Measurements from ENCODE around the gene MDH2. TPM values are rescaled to one million over a fixed set of nuclear protein-coding genes. Genes with fewer than 3 reads are reported as not detected.
"Not testable (repeated sequence)": the region's sequence is repeated elsewhere in the genome, so short reads cannot be mapped to it uniquely, and the experiment has no call there.

Gene MDH2
- total RNA-seq, 1 donor from 2014 or later: 639 TPM

- intact Hi-C loops (cut with DNase I): no loop called here
- DNase-seq: no peak
- ATAC-seq (ENCODE audit: poor library complexity): no peak
Observed at GRCh38 chr7:76091506-76091905, 43.6 kb downstream of the MDH2 start.

DNA sequence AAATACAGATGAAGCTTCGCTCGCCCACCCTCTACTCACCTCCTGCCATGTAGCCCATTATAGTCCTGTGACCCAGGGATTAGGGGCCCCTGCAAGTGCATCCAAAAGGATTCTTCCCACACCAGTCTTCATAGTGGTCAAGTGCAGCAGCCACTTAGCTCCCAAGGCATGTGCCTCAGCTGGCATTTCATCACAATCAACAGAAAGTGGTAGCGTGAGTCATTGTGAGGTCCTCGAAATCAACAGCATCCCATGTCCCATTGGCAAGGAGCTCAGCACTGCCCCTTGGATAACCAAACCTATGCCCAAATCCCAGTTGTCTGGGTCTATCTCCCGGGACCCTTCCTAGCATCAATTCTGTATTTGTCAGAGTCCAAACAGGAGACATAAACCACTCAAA, 45.6 kb downstream of the MDH2 start:
- intact Hi-C loops (cut with DNase I); ATAC-seq (ENCODE audit: poor library complexity); DNase-seq: not testable (repeated sequence)

DNA sequence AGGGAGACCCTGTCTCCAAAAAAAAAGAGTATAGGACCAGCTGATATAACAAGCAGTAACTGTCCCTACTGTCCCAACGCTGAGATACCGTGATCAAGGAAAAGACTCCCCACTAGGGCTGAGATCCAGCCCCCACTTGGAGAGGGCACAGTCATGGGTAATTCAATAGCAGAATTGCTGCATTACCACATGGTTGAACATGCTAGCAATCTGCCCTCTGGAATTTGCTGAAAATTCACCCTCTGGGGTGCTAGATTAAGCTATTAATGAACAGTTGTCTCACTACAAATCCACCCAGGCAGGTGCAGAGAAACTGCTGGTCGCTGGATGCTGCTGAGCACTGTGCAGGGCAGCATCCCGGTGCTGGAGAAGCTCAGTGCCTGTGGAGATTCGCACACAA, 46.4 kb downstream of the MDH2 start:
- intact Hi-C loops (cut with DNase I); DNase-seq; ATAC-seq (ENCODE audit: poor library complexity): not testable (repeated sequence)

- ATAC-seq (ENCODE audit: poor library complexity) (no peak), DNase-seq (no peak)
- intact Hi-C loops (cut with DNase I): no loop called here
Observed at GRCh38 chr7:76095908-76096307, 48.0 kb downstream of the MDH2 start.

- ATAC-seq (ENCODE audit: poor library complexity); intact Hi-C loops (cut with DNase I); DNase-seq: not testable (repeated sequence)
Observed at GRCh38 chr7:76101693-76102437, 54.0 kb downstream of the MDH2 start.

DNA sequence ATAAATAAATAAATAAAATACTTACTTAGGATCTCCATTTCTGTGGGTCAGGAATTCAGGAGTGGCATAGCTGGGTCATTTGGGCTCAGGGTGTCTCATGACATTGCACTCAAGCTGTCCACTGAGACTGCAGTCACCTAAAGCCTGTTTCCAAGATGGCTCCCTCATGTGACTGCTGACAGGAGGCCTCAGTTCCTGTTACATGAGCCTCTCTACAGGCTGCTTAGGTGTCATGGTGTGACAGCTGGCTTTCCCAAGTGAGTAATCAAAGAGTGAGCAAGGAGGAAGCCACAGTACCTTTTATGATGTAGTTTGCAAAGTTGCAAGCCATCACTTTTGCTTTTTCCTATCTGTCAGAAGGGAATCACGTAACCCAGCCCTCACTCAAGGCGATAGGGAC, 55.9 kb downstream of the MDH2 start:
- intact Hi-C loops (cut with DNase I); DNase-seq; ATAC-seq (ENCODE audit: poor library complexity): not testable (repeated sequence)

DNA sequence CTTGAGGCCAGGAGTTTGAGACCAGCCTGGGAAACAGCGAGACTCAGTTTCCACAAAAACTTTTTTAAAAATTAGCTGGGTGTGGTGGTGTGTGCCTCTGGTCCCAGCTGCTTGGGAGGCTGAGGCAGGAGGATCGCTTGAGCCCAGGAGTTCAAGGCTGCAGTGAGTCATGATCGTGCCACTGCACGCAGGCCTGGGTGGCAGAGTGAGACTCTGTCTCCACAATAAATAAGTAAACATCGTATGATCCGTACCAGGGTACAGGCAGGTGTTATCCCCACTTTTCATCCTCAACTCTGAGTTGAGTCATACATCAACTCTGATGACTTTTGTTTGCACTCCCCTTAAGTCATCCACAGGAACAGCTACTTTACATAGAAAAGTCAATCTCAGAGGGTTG, 58.2 kb downstream of the MDH2 start:
- DNase-seq; intact Hi-C loops (cut with DNase I); ATAC-seq (ENCODE audit: poor library complexity): not testable (repeated sequence)

DNA sequence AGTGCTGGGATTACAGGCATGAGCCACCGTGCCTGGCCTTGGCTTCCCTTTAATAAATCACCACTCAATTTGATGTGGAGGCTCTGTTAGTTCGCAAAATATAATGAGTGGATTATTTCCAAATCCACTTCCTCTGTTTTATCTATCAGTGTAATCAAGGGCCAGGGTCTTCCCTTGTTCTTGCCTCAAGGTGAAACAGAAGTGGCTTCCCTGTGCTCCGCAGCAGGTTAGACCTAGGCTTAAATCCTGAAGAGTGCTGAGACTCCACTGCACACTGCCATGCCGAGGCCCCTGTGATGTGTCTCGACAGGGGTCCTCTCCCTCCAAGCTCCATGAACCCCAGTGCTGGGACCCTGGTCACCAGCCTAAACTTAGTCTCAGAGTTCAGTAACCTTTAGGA, 59.0 kb downstream of the MDH2 start:
- no peak for DNase-seq
- ATAC-seq (ENCODE audit: poor library complexity): no peak
- intact Hi-C loops (cut with DNase I): no loop called here

- intact Hi-C loops (cut with DNase I): no loop called here
- peak; percentile 58 for ATAC-seq (ENCODE audit: poor library complexity)
- DNase-seq: peak; percentile 46
Observed at GRCh38 chr7:76108540-76109233, 60.8 kb downstream of the MDH2 start.

DNA sequence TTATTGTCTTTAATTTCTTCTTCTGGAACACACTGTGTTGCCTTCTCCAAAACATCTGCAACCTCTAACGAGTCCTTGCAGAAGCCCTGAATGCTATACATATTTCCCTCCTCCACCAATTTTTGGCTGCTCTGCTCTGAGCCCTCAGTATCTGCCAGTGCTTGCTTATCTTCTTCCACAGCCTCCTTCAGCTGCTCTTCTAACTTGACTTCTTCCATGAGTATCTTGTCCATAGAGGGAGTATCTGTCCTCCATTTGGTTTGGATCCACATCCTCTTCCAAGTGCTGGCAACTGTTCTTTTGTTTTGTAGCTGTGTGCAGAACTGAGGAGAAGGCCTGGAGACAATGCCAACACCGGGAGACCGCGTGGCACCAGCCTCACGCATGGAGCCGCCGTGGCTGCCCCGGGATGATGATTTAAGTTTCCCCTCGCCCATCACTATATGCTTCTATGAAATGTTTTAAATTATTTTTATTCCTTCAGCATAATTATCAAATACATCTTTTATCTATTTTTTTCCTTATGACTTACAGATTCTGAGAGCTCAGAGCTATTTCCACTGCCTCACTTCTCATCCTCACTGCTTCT, 65.2 kb downstream of the MDH2 start:
- DNase-seq; ATAC-seq (ENCODE audit: poor library complexity); intact Hi-C loops (cut with DNase I): not testable (repeated sequence)

- DNase-seq; ATAC-seq (ENCODE audit: poor library complexity); intact Hi-C loops (cut with DNase I): not testable (repeated sequence)
Observed at GRCh38 chr7:76114742-76115141, 66.8 kb downstream of the MDH2 start.

Other genes starting within 250 kb of the MDH2 start
- gene CCL24, start 234.3 kb upstream of the MDH2 start, total RNA-seq: not detected
- gene RHBDD2, start 169.1 kb upstream of the MDH2 start, total RNA-seq: 16.3 TPM
- gene POR, start 133.0 kb upstream of the MDH2 start, total RNA-seq: 54.7 TPM
- gene TMEM120A, start 53.5 kb upstream of the MDH2 start, total RNA-seq: 90.7 TPM
- gene STYXL1, start 106 bp upstream of the MDH2 start, total RNA-seq: 21.4 TPM
- gene SRRM3, start 153.8 kb downstream of the MDH2 start, total RNA-seq: 16.3 TPM

Data from Right ventricle myocardium superior (tissue), 1 donor.